Measurements from ENCODE around the gene TMIE.

DNA sequence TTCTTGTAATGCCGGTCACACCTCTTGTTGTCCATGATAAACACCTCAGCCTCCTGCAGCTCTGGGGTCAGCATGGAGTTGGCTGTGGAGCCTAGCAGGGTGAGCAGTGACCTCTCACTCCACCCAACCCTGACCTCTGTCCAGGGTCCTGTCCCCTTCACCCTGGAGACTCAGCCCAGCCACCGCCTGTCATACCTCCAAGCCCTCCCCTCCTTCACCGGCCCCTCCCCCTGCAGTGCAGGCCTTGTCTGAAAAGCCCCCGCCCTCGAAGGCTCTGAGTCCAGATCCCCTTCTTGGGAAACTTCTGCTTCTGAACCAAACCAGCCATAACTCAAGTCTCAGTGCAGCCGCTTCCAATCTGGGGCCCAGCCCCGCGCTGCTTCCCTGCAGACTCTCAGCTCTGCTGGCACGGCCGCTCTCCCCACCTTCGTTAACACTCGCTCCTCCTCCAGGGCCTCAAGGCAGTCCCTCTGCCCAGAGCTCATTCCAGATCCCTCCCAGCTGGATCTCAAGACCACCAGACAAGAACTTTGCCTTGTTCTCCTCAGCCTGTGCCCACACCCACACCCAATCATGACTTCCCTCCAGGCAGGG is 41.9 kb downstream of the TMIE start:
- TF ChIP-seq, protein P1, sequence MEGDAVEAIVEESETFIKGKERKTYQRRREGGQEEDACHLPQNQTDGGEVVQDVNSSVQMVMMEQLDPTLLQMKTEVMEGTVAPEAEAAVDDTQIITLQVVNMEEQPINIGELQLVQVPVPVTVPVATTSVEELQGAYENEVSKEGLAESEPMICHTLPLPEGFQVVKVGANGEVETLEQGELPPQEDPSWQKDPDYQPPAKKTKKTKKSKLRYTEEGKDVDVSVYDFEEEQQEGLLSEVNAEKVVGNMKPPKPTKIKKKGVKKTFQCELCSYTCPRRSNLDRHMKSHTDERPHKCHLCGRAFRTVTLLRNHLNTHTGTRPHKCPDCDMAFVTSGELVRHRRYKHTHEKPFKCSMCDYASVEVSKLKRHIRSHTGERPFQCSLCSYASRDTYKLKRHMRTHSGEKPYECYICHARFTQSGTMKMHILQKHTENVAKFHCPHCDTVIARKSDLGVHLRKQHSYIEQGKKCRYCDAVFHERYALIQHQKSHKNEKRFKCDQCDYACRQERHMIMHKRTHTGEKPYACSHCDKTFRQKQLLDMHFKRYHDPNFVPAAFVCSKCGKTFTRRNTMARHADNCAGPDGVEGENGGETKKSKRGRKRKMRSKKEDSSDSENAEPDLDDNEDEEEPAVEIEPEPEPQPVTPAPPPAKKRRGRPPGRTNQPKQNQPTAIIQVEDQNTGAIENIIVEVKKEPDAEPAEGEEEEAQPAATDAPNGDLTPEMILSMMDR (conservative IDR thresholded peaks at IDR 0.05), result no peak
- TF ChIP-seq ZFX (IDR thresholded peaks at IDR 0.05), result no peak

All from C4-2B (cell line).